DMS53 treated with DMSO at 0.1 percent for 48 hours (cell line): ENCODE data around the gene LIF.

Experiments
- DNase-seq: peaks from one replicate; lab custom pipeline; 2025; ENCODE audit not compliant: unreplicated experiment; lab: John Stamatoyannopoulos, UW

Gene LIF

DNA sequence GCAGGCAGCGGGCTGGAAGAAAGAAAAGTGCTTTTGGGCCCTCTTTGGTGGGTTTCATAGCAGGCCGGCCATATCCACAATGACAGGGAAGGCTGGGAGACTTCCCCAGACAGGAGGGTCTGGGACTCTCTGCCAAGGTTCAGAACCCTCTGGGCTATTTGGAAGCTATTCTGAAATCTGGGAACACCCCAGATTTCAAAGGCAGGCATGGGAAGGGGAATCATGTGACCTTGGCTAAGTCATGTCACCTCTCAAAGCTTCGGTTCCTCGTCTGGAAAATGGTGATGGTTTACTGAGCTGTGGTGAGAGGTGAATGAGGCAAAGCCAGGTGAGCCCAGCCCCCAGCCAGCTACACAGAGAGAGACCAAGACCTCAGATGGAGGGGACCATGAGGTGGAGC is 38.1 kb upstream of the LIF start:
- DNase-seq, result no peak

DNA sequence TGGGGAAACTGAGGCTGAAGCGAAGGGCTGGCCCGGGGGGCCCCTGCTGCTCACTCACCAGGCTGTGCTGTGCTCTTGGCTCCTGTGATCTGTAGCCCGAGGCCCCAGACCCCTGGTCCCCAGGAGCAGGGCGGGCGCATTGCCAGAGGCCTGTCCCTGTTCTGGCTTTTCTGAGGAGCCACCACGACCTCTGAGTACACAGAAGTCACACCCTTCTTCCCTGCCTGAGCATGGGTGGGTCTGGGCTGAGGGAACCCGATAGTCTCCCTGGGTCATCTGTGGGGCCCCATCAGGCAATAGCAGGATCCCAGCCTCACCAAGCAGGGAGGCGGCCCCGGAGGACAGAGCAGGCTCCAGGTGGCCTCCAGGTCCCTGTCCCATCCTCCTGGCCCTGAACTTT is 37.6 kb upstream of the LIF start:
- DNase-seq, result no peak

GRCh38 chr22:30283342-30283741 is 36.8 kb upstream of the LIF start:
- no peak for DNase-seq

DNA sequence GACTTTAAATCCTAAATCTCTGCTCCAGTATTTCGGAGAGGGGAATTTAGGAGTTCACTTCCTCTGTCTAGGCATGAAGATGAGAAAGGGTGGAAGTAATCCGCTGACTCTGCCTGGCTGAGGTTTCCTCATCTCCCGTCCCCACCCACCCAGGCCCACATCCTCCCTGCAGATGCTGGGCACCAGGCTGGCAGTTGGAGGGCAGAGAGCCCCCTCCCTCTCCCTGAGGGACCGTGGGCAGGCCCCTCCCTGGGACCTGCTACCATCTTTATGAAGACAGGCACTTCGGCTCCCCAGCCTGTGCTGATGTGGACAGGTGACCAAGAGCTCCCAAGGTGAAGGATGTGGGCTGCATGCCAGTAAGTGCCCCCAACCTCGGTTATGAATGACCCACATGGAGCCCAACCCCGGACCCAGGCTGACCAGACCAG is 36.1 kb upstream of the LIF start:
- no peak for DNase-seq

- DNase-seq, result no peak
Measured at GRCh38 chr22:30280505-30280904, 33.9 kb upstream of the LIF start.

- DNase-seq, result no peak
Measured at GRCh38 chr22:30279932-30280331, 33.4 kb upstream of the LIF start.

- no peak for DNase-seq
Measured at GRCh38 chr22:30279046-30279788, 32.7 kb upstream of the LIF start.

GRCh38 chr22:30277547-30278344 is 31.2 kb upstream of the LIF start:
- DNase-seq, result no peak

DNA sequence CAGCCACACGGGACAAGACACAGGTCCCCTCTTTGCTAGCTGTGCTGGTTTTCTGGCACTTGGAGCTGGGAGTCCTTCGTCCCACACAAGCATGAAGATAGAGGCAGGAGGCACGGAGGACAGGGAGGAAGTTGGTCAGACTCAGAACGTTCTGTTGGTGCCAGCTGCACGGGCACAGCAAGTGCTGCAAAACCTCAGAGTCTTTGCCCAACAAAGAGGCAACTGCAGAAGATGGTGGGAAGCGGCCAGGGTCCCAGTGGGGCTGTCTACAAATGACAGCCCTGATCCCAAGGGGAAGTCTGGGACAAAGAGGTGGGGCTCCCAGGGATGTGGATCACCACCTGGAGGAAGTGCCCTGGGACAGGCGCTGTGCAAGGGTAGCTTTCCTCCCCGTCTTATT is 29.5 kb upstream of the LIF start:
- DNase-seq, result no peak

GRCh38 chr22:30275625-30276024 is 29.1 kb upstream of the LIF start:
- no peak for DNase-seq

GRCh38 chr22:30274437-30274812 is 27.9 kb upstream of the LIF start:
- DNase-seq, result no peak

- DNase-seq, result no peak
Measured at GRCh38 chr22:30273711-30274436, 27.3 kb upstream of the LIF start.

DNA sequence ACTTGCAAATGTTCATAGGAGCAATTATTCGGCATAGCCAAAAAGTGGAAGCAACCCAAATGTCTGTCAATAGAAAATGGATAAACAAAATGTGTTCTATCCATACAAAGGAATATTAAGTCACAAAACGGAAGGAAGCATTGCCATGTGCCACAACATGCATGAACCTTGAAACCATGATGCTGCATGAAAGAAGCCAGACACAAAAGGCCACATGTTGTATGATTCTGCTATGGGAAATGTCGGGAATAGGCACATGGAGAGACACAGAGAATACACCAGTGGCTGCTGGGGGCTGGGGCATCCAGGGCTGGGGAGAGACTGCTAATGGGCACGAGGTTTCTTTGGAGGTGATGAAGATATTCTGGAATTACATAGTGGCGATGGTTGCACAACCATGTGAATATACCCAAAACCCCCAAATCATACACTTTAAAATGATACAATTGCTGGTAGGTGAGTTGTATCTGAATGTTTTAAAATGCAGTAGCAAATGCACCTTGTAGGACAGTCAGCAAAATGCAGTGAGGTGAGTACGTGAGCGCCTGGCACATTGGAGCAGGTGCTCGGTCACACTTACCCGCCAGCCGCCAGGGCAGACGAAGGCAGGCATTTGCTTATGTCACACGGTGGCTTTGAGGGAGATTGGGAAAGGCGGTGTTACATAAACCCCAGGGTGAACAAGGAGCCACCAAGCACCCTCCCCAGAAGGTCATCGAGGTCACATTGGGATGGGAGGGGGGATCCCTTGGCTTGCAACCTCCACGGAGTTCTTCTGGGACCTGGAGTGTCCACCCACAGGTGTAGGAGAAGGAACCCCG is 26.4 kb upstream of the LIF start:
- no peak for DNase-seq

GRCh38 chr22:30270832-30271231 is 24.3 kb upstream of the LIF start:
- no peak for DNase-seq

DNA sequence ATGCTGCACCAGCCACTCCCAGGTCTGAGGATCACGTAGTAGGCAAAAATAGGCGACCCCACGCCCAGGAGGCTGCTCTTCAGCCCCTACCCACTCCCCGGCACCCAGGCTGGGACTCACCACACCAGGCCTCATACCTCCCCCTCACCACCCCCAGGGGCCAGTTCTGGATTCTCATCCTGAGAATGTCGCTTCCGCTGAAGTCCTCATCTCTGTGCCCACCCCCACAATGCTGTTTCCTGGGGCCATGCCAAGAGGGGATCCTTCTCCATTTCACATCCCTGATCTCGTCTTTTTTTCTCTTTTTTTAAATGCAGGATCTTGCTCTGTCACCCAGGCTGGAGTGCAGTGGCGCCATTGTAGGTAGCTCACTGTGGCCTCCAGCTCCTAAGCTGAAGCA is 21.8 kb upstream of the LIF start:
- no peak for DNase-seq

DNA sequence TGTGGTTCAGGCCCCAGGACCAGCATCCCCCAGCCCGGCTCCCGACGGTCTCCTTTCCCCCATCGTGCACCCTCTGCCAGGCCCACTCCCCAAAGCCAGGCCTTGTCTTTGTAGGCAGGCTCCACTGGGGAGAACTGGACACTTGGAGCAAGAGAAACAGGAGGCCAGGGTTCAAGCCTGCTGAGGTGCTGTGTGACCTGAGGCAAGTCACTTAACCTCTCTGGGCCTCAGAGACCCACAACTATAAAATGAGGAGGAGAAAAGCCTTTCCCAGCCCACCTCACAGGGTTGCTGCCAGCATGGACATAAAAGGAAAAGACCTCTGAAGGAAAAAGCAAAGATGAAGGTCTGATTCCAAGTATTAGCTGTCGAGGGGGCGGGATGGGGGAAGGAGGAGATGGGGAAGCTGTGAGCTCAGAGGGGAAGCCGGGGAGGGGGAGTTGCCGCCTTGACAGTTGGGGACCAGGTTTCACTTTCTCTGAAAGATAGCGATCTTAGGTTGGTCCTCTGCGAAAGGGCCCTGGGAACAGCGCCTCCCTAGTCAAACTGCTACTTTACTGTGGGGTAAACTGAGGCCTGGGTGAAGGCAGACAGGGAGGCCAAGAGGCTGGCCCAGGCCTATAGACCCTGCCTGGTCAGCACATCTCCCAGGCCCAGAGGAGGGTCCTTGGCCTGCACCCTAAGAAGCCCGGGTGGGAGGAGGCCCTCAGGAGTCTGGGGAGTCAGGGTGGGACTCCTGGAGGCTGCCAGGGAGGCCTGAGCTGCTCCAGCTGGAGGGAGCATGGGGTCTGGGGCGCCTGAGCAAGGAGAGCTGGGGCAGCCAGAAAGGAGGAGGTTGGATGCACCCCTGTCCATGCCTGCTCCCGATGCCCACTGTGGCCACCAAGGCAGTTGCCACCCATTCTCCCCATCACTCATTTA is 21.1 kb upstream of the LIF start:
- no peak for DNase-seq

DNA sequence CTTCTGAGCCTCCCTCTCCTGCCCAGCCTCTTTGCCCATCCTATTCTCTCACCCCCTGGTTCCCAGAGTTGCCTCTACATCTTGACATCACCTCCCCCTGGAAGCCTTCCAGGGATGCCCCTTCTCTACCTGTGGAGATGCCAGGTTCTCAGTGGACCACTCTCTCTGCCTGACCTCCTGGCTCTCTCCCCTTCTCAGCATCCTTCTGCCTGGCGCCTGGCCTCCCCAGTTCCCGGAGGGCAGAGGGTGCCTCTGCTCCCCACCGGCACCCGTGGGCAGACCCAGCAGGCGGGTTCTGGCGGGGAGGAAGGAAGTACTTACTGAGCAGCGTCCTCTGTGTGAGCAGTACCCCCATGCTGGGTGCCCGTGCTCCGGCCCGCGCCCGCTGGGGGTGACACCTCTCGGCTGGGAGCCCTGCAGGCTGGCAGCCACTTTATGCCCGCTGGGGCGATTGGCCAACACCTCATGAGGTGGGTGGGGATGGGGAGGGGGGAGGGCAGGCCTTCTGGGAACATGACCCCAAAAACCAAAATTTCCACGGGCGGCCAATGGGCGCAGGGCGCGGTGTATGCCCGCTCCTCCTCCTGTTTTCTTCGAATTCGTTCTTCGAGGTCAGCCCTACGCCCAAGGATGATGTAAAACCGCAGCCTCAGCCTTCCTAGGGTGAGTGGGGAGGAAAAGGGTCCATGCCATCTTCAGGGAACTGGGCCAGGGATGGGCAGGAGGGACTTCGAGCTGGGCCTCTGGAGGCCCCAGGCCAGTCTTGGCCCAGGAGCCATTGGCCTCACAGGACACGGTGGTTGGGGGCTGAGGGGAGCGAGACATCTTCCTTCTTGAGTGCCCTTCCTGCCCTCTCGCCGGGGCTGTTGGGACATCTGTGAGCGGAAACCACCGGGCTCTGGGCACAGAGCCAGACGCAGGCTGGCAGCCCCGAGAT is 20.2 kb upstream of the LIF start, which contains the start of gene OSM:
Gene OSM (minus strand): TSS at position 407 of the 937 bp plus-strand sequence. CDS start 52 bp downstream, at position 355.
- DNase-seq, result no peak

DNA sequence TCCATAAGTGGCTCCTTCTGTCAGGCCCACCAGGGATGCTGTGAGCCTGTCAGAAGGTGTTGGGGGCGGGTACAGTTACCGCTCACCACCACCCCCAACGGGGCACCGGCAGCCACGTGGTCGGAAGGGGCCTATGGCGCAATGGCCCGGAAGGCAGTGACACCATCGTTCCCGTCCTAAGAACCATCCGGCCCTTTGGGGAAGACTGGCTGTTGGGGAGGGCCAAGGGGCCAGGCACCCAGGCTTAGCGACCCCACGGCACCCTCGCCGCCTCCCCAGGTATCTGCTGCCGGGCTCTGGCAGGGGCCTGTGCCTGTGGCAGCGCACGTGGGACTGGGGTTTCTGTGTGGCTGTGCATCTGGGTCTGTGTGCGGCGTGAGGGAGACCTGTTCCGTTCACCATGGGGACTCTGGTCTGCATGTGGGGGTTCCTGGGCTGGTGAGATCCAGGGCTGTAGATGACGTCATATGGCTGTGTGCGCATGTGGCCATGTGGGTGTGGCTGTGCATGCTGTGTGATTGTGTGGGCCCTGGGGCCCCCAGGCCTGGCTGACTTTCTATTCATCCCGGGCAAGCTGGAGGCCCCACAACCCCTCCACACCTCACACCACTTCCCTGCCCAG is 19.4 kb upstream of the LIF start:
- no peak for DNase-seq
